Caco-2 (cell line): ENCODE measurements around the gene ADGB. TPM values are rescaled to one million over a fixed set of nuclear protein-coding genes. Genes with fewer than 3 reads are reported as not detected.

Experiments
- BruUV-seq: library from RNA; stranded (reverse); fragments of 400-500 nt; replicated peaks from 2 replicates; lab custom pipeline; 2021; lab: Mats Ljungman, UMichigan
- CTCF ChIA-PET: fragments of 300-600 bp; sonication (Branson Sonifier 250); formaldehyde crosslinking; loops from one replicate; lab custom pipeline; 2022; ENCODE audit warnings: antibody characterized with exemption; lab: Charles Lee
- POLR2A ChIA-PET: fragments of 300-600 bp; sonication (Branson Sonifier 250); formaldehyde crosslinking; loops from one replicate; lab custom pipeline; 2022; ENCODE audit warnings: antibody characterized with exemption; lab: Charles Lee
- DNase-seq, 2 experiments: peaks; one replicate each; pipeline versions ENCODE4 v3.0.0 to v3.0.0-alpha.2; 2020 to 2022
- H3K27me3 ChIP-seq: replicated peaks from 2 replicates; pipeline ENCODE4 v1.6.0; 2011; ENCODE audit warnings: low read length; ENCODE audit not compliant: control insufficient read depth, insufficient read depth
- H3K36me3 ChIP-seq: 2 replicates; pipeline ENCODE4 v1.5.1; 2011; ENCODE audit warnings: low read length; ENCODE audit not compliant: control insufficient read depth, insufficient read depth
- H3K4me1 ChIP-seq: fragments of 250-450 bp; sonication (Bioruptor Pico); 2 replicates; pipeline ENCODE4 v1.5.1; 2020; ENCODE audit warnings: mild to moderate bottlenecking
- H3K4me3 ChIP-seq: 2 replicates; pipeline ENCODE4 v1.5.1; 2011; ENCODE audit warnings: low read depth, mild to moderate bottlenecking, control low read depth, low read length
- H3K9me3 ChIP-seq: fragments of 250-450 bp; sonication (Bioruptor Pico); 2 replicates; pipeline ENCODE4 v1.5.1; 2020; ENCODE audit warnings: mild to moderate bottlenecking, moderate library complexity
- H3K27ac Mint-ChIP-seq: one replicate; pipeline ENCODE4 v1.8.0; 2022; ENCODE audit warnings: mixed read lengths; ENCODE audit not compliant: unreplicated experiment
- H3K27me3 Mint-ChIP-seq: one replicate; pipeline ENCODE4 v1.8.0; 2022; ENCODE audit warnings: mixed read lengths; ENCODE audit not compliant: insufficient read depth, unreplicated experiment
- H3K36me3 Mint-ChIP-seq: one replicate; pipeline ENCODE4 v1.8.0; 2022; ENCODE audit warnings: mild to moderate bottlenecking, mixed read lengths; ENCODE audit not compliant: insufficient read depth, unreplicated experiment
- H3K4me1 Mint-ChIP-seq: one replicate; pipeline ENCODE4 v1.8.0; 2022; ENCODE audit warnings: low read depth, mixed read lengths; ENCODE audit not compliant: unreplicated experiment
- H3K4me3 Mint-ChIP-seq: one replicate; pipeline ENCODE4 v1.8.0; 2022; ENCODE audit warnings: mild to moderate bottlenecking, moderate library complexity, mixed read lengths; ENCODE audit not compliant: unreplicated experiment
- H3K9me3 Mint-ChIP-seq: one replicate; pipeline ENCODE4 v1.8.0; 2022; ENCODE audit warnings: mixed read lengths; ENCODE audit not compliant: unreplicated experiment
- intact Hi-C: fragments of 100-400 bp; cut with micrococcal nuclease; formaldehyde crosslinking; loops from one replicate; pipeline ENCODE4 v1.10.0; 2022; ENCODE audit not compliant: unreplicated experiment
- total RNA-seq: library from RNA; stranded (reverse); gene quantifications from 2 replicates; pipeline ENCODE4 v1.2.3, GENCODE V29; 2022
- TF ChIP-seq, protein P1 (sequence below), 2 experiments: fragments of 200-600 bp in 1 of 2; IDR thresholded peaks; 1 replicate in 1 of 2; 2 replicates in 1 of 2; pipeline versions ENCODE4 v1.5.1 to v1.8.0; 2011 to 2022; ENCODE audit warnings: antibody characterized with exemption in 1 of 2, control low read depth in 1 of 2, inconsistent platforms in 1 of 2, low read depth in 1 of 2, low read length in 1 of 2, mild to moderate bottlenecking in 1 of 2, moderate library complexity in 1 of 2; ENCODE audit not compliant: insufficient read depth in 1 of 2, severe bottlenecking in 1 of 2, unreplicated experiment in 1 of 2

The ADGB gene
- total RNA-seq, 1 experiment from 2014 or later = not detected

DNA sequence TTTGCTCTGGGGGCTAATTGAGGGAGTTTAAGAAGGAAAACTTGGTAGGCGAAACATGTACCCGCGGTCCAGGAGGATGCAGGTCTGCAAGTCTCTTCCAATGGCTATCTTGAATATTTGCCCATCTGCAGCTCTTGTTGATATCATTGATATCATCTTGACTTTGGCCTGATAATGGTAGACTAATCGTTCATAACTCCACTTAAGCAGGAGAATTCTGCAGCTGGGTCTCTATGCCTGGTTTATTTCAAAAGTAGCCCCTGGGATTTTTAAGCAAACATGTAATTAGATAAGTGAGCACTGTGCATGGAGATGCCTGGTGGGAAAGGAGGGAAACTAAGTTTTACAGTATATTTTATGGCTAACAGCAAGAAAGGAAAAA lies 52.7 kb downstream of the ADGB start:
- Mint-ChIP-seq H3K4me3 (no peak overlapping the region), H3K27ac (no peak overlapping the region), H3K9me3 (no peaks in the 10 kb centered on the region), H3K36me3 (no peaks in the 10 kb centered on the region), H3K4me1 (no peaks in the 10 kb centered on the region), H3K27me3 (no peaks in the 10 kb centered on the region)
- Histone ChIP-seq H3K4me1 (no peaks in the 10 kb centered on the region), H3K4me3 (no peak overlapping the region), H3K36me3 (no peaks in the 10 kb centered on the region), H3K27me3 (no peaks in the 10 kb centered on the region), H3K9me3 (no peaks in the 10 kb centered on the region)
- no peak for DNase-seq
- intact Hi-C loops = no loop called here
- TF ChIP-seq, protein P1, sequence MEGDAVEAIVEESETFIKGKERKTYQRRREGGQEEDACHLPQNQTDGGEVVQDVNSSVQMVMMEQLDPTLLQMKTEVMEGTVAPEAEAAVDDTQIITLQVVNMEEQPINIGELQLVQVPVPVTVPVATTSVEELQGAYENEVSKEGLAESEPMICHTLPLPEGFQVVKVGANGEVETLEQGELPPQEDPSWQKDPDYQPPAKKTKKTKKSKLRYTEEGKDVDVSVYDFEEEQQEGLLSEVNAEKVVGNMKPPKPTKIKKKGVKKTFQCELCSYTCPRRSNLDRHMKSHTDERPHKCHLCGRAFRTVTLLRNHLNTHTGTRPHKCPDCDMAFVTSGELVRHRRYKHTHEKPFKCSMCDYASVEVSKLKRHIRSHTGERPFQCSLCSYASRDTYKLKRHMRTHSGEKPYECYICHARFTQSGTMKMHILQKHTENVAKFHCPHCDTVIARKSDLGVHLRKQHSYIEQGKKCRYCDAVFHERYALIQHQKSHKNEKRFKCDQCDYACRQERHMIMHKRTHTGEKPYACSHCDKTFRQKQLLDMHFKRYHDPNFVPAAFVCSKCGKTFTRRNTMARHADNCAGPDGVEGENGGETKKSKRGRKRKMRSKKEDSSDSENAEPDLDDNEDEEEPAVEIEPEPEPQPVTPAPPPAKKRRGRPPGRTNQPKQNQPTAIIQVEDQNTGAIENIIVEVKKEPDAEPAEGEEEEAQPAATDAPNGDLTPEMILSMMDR (IDR thresholded peaks at IDR 0.05; ENCODE audit: insufficient read depth in 1 of 2, low read depth in 1 of 2, low read length in 1 of 2, severe bottlenecking in 1 of 2, unreplicated experiment in 1 of 2) = no peak
- BruUV-seq = no TSS peak
- POLR2A ChIA-PET = no interaction called here
- CTCF ChIA-PET = no interaction called here

DNA sequence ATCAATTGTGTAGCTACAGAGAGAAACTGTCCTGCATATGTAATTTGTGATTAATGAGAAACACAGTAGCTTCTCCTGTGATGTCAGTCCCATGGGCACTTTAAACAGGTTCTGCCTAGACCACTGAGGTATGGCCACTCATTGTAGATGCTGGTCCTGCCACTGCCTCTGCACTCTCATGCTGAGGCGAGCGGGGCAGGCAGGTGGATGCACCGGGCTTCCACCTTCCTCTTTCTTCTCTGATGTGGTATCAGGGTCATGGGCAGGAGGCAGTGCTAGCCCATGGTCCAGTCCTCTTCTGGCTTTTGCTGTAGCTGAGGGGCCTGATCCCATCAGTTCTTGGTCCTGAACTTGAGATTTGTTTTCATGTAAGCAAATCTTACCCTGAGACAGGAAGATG lies 58.7 kb downstream of the ADGB start:
- Histone ChIP-seq H3K4me3 (no peak overlapping the region), H3K4me1 (no peaks in the 10 kb centered on the region), H3K27me3 (no peaks in the 10 kb centered on the region), H3K9me3 (no peaks in the 10 kb centered on the region), H3K36me3 (no peaks in the 10 kb centered on the region)
- TF ChIP-seq, protein P1 (IDR thresholded peaks at IDR 0.05; ENCODE audit: insufficient read depth in 1 of 2, low read depth in 1 of 2, low read length in 1 of 2, severe bottlenecking in 1 of 2, unreplicated experiment in 1 of 2) = no peak
- Mint-ChIP-seq H3K4me1 (no peaks in the 10 kb centered on the region), H3K36me3 (no peaks in the 10 kb centered on the region), H3K27ac (no peak overlapping the region), H3K4me3 (no peak overlapping the region), H3K27me3 (peaks cover 2% of the 10 kb centered on the region), H3K9me3 (no peaks in the 10 kb centered on the region)
- ChIA-PET POLR2A (no interaction called here), CTCF (no interaction called here)
- intact Hi-C loops = no loop called here
- no TSS peak for BruUV-seq
- DNase-seq = no peak

DNA sequence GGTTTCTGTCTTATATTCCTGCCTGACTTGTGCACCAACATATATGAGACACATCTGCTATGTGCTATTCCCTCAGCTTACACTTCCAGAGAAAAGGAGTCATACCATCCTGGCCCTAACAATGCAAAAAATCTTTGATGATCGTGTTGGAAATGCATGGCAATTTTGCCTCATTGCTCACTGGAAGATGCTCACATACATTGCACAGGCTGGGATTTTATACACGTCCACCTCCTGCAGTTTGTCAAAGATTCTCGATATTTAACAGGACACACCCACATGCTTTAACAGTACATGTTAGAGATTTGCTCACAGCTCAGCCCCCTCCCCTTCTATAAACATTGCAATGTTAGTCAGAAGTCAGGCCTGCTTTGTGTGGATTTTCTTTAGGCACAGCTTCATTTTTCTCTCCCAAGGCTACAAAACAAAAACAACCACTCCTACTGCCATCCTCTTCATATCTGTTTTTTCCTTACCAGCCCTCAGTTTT lies 66.1 kb downstream of the ADGB start:
- TF ChIP-seq, protein P1 (IDR thresholded peaks at IDR 0.05; ENCODE audit: insufficient read depth in 1 of 2, low read depth in 1 of 2, low read length in 1 of 2, severe bottlenecking in 1 of 2, unreplicated experiment in 1 of 2) = no peak
- H3K4me3 ChIP-seq = no peak overlapping the region
- no peaks in the 10 kb centered on the region for H3K4me1 ChIP-seq
- H3K4me1 Mint-ChIP-seq = peaks cover 8% of the 10 kb centered on the region
- H3K27ac Mint-ChIP-seq = no peak overlapping the region
- BruUV-seq = no TSS peak
- H3K36me3 ChIP-seq = no peaks in the 10 kb centered on the region
- no peaks in the 10 kb centered on the region for H3K27me3 ChIP-seq
- H3K9me3 ChIP-seq = no peaks in the 10 kb centered on the region
- no peak overlapping the region for H3K4me3 Mint-ChIP-seq
- H3K36me3 Mint-ChIP-seq = no peaks in the 10 kb centered on the region
- intact Hi-C loops = no loop called here
- POLR2A ChIA-PET = no interaction called here
- DNase-seq = no peak
- CTCF ChIA-PET = no interaction called here
- no peaks in the 10 kb centered on the region for H3K9me3 Mint-ChIP-seq
- H3K27me3 Mint-ChIP-seq = peaks cover 4% of the 10 kb centered on the region
